T1000 (cell line): Measurements from ENCODE around the gene CD55.
A peak's percentile ranks its signal among the peaks of the same experiment; 100 is the strongest.

Source experiments
- DNase-seq: peaks from one replicate; lab custom pipeline; 2025; ENCODE audit warnings: mixed read lengths; lab: John Stamatoyannopoulos, UW

CD55 gene, protein sequence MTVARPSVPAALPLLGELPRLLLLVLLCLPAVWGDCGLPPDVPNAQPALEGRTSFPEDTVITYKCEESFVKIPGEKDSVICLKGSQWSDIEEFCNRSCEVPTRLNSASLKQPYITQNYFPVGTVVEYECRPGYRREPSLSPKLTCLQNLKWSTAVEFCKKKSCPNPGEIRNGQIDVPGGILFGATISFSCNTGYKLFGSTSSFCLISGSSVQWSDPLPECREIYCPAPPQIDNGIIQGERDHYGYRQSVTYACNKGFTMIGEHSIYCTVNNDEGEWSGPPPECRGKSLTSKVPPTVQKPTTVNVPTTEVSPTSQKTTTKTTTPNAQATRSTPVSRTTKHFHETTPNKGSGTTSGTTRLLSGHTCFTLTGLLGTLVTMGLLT

DNA sequence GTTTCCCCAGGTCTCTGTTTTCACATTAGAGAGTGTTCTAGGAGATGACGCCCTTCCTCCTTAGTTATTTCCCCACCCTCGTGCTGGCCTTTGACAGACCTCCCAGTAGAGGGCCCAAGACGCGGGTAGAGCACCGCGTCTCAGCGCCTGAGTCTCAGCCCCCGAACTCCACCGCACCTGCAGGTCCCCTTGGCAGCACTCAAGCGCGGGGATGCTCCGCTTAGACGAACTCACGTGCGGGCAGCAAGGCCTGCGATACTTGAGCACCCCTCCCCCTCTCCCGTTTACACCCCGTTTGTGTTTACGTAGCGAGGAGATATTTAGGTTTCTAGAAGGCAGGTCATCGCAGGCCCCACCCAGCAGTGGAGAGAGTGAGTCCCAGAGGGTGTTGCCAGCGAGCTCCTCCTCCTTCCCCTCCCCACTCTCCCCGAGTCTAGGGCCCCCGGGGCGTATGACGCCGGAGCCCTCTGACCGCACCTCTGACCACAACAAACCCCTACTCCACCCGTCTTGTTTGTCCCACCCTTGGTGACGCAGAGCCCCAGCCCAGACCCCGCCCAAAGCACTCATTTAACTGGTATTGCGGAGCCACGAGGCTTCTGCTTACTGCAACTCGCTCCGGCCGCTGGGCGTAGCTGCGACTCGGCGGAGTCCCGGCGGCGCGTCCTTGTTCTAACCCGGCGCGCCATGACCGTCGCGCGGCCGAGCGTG is at the start of gene CD55:
Gene CD55, plus strand, starts transcription at position 600 of the 711 bp plus-strand sequence. Its CDS starts 88 bp downstream, at position 688.
- DNase-seq, result peak; percentile 98

DNA sequence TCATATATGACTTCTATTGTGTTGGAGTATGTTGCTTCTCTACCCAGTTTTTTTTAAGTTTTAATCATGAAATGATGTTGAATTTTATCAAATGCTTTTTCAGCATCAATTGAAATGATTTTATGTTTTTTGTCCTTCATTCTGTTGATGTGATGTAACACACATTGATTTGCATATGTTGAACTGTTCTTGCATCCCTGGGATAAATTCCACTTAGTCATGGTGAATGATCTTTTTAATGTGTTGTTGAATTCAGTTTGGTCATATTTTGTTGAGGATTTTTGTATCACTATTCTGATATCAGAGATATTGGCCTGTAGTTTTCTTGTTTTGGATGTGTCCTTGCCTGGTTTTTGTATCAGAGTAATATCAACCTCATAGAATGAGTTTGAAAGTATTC is 46.6 kb upstream of the CD55 start:
- no peak for DNase-seq

DNA sequence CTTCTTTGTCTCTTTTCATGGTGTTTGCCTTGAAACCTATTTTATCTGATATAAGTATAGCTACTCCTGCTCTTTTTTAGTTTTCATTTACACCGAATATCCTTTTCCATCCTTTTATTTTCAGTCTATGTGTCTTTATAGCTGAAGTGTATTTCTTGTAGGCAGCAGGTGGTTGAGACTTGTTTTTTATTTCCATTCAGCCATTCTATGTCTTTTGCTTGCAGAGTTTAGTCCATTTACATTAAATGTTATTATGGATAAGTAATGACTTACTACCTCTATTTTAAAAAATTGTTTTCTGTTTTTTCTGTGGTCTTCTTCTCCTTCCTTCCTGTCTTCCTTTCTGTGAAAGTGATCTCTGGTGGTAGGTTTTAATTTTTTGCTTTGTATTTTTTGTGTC is 45.0 kb upstream of the CD55 start:
- DNase-seq, result no peak

DNA sequence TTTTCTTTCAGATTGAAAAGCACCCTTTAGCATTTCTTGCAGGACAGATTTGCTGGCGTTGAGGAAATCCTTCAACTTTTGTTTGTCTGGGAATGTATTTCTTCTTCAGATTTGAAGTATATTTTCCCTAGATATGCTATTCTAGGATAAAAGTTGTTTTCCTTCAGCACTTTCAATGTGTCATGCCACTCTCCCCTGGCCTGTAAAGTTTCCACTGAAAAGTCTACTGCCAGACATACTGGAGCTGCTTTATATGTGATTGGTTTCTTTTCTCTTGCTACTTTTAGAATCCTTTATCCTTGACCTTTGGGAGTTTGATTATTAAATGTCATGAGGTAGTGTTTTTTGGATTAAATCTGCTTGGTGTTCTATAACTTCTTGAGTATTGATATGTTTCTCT is 44.2 kb upstream of the CD55 start:
- no peak for DNase-seq

DNA sequence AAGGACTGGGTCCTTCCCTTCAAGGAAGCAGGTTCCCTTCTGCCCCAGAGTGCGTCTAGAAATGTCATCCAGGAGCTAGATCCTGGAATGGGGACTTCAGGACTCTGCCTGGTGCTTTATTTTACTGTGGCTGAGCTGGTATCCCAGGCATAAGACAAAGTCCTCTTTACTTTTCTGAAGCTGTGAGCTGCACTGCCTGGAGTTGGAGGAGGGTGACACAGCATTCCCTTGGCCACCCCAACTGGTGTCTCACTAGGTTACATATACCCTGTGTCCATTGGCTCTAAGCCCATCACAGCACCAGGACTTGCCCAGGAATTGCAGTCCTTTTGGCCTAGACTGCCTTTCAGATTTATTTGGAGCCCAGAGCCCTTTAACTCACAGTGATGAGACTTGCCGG is 41.8 kb upstream of the CD55 start:
- no peak for DNase-seq

DNA sequence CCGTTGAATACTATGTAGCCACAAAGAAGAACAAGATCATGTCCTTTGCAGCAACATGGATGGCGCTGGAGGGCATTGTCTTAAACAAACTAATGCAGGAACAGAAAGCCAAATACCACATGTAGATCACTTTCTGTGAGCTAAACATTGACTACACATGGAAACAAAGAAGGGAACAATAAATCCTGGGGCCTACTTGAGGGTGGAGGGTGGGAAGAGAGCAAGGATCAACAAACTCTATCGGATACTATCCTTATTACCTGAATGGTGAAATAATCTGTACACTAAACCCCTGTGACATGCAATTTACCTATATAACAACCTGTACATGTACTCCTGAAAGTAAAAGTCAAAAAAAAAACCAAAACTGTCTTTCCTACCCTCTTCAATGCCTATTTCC is 40.8 kb upstream of the CD55 start:
- DNase-seq, result no peak

DNA sequence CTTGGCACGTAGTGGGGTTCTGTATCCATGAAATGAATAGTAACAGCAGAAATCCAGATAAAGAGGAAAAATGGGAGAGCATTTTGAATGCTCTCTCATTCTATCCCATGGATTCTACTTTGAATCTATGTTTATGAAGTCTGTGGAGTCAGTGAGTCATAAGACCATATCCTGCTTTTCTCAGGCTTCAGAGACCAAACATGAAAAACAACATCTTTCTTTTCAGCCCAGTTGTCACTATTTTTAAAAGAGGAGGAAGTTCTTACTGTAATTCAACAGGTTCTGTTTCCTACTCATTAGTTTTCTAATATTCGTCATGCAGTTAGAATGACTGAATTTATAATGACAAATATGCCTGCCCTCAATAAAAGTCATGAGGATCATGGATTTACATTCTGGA is 39.4 kb upstream of the CD55 start:
- no peak for DNase-seq

DNA sequence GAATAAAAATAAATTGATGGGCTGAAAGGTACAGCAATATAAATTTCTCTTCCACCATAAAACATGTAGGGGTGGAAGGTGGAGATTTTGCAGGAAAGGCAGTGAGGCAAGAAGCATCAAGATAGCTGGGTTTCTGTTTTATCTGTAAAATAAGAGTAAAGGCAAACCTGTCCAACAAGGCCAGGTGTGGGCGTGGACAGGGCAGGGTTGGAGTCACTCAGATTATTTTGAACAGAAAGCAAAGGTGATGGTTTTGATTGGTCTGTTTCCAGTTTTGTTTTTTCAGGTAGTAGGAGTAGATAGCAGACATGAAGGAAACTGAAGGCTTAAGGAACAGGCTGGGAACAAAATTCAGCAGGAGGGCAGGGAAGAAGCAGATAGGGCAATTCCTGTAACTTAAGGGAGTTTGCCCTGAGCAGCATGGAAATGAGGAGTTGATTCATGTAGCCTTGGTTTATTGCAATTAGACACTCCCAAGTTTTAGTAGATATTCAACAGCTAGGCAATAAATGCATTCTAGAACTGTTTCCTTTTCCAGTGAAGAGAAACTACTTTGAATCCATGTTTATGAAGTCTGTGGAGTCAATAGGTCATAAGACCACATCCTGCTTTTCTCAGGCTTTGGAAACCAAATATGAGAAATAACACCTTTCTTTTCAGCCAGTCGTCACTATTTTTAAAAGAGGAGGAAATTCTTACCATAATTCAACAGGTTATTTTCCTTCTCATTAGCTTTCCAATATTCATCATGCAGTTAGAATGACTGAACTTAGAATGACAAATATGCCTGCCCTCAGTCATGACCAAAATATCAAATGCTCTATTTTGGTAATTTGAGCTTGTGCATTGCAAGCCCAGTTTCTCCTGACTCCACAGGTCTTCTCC is 38.7 kb upstream of the CD55 start:
- no peak for DNase-seq

DNA sequence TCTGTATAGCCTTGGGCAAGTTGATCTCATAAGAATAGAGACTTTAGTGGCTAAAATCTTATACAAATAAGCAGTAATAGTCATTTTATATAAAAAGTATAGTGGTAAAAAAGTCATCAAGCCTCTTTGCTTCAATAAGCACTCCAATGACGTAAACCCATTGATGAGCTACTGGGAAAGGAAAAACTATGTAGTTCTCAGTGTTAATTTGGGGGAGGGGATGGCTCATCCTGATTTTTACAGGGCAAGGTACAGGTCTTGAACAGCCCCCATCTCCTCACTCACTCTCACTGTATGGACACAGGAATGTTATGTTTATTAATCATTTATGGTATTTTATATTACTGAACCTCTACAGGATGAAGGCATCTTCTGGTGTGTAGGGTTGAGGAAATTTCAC is 38.1 kb upstream of the CD55 start:
- no peak for DNase-seq

DNA sequence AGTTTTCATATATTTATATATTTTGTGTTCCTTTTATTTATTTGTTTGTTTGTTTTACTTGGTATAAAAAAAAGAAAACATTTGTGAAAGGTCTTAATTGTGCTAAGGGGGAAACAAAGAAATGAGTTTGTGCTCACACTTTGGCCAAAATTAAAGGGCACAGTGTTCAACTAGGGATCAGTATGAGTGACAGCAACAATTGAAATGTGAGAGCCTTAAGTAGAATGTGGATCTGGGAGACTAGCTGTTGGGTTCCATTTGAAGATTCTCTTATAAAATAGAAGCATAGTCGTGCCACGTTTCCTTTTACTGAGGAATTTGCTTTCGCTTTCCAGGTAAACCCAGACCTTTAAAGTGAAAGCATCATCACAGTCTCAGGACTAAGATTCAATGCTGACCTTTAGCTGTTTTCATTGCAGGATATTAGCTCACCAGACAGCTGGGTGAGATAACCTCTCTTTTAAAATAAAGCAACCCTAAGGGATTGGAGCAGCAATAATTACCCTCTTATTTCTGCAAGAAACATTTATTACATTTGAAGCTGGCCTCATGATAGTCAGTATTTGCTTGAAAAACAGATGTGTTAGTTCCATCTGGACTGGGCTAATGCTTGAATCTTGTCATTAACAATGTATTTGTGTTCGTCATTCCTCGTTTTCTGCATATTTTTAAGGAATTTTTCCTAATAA is 37.1 kb upstream of the CD55 start:
- DNase-seq, result no peak

DNA sequence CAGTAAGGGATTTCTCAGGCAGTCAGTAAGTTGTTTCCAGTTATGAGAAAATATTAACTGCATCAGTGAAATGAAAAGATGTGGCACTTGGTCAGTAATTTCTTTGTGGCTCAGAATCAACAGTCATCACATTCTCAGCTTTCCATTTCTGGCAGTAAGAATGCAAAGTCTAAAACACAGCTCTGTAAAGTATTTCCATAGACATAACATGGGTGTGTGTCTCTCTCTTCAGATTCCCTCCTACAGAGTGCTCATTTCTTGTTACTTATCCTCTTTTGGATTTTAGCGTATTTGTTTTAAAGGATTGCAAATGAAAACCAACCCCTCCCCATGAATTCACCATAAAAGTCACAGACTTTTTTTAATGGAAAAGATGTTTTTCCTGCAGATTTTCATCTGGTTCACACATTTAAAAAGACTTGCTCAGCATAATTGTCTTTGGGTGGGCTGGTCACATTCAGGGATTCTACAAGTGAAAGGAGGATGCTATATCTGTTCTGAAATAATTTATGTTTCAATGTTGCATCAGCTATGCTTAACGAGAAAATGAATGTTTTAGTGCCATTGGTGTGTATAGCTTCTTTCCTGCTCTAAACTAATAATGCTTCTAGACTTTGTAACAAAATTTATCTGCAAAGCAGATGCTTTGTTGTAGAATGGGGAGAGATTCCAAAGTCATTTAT is 34.6 kb upstream of the CD55 start:
- no peak for DNase-seq

DNA sequence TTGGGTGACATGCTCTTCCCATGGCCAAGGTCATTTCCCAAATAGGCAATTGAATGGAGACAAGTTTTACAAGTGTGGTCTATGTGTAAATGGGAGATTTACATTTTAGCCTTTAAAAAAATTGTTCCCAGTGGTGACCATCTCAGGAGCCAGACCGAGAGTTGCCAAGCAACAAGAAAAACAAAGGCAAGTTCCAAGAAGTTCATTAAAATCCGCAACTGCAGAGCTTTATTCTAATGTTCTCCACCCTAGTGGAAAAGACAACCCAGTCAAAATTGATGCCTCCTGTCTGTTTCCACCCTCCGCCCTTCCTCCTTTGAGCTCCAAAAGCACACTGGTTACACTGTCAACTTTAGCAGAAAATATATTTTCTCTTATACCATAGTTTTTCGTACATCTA is 33.2 kb upstream of the CD55 start:
- no peak for DNase-seq

DNA sequence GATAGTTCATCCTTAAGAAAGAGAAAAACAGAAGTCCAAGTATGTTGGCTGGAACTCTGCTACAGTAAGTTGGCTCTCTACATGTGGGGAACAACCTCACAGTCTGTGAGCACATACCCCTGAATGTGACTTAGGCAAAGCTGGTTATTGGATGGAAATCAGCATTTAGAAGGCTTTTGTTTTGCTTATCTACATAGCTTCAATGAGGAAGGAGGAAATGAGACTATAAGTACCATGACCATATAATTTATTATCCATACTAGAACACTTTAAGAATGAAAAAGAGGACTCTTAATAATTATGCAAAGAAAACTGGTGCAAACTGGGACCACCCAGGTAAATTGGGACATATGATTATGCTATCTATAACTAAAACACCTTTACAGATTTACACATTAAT is 31.7 kb upstream of the CD55 start:
- DNase-seq, result no peak

DNA sequence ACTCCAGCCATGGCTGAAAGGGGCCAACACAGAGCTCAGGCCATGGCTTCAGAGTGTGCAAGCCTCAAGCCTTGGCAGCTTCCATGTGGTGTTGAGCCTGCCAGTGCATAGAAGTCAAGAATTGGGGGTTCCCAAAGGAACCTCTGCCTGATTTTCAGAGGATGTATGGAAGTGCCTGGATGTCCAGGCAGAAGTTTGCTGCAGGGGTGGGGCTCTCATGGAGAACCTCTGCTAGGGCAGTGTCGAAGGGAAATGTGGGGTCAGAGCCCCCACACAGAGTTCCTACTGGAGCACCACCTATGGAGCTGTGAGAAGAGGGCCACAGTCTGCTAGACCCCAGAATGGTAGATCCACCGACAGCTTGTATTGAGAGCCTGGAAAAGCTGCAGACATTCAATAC is 29.8 kb upstream of the CD55 start:
- DNase-seq, result no peak

DNA sequence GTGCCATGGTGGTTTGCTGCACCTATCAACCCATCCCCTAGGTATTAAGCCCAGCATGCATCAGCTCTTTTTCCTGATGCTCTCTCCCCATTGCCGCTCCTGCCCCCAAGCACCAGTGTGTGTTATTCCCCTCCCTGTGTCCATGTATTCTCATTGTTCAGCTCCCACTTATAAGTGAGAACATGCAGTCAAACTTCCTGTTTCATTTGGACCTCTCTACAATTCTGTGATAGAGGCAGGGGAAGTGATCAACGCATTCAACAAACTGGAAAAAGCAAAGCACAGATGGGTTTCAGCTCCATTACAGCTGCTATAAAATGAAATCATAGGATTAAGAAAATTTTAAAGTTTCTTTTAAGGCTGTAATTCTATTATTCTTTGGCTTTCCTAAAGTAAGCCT is 23.3 kb upstream of the CD55 start:
- no peak for DNase-seq

DNA sequence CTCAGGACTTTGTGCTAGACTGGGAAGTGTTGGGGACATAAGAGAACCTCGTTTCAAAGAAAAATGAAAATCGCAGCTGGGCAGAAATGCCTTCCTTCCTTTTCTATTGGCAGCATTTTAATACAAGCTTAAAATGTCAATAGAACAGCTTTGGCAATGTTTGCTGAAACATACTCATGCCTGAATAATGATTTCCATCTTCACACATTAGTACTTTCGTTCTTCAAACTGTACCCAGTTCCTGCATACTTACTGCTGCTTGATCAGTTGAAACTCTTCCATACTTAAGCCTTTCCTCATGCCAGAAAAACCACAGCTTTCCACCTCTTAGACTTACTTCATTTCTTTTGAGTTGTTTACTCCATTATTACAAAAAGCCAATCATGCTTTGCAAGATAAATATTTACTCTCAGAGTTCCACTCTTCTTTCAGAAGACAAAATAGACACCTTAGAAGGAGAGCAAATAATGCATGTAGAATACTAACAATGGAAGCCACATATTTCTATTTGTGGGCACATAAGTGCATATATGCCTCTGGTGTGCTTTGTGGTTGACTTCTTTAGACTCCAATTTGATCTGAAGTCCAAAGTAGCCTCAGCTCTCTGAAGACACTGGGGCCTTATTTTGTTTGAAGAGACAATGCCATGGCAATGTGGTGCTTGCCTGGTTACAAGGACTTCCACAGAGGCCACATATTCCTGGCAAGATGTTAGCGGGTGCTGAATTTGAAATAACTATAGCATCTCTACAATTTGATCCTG is 22.7 kb upstream of the CD55 start:
- no peak for DNase-seq

DNA sequence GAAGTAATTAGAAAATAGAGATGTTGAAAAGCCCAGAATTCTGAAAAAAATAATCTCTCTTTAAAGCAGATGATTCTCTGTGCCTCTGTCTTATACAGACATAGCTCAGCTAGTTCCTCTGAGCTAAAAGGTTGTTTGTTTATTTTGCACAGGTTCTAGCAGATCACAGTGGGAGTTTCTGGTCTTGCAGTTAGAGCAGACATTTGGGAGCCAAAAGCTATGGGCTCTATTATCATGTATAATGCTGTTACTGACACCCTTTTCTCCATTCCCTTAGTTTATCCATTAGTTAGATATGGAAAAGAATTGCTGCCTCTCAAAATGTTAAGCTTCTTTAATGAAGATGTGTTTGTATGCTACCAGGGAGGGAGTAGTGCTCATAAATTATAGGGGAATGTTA is 20.5 kb upstream of the CD55 start:
- DNase-seq, result no peak

DNA sequence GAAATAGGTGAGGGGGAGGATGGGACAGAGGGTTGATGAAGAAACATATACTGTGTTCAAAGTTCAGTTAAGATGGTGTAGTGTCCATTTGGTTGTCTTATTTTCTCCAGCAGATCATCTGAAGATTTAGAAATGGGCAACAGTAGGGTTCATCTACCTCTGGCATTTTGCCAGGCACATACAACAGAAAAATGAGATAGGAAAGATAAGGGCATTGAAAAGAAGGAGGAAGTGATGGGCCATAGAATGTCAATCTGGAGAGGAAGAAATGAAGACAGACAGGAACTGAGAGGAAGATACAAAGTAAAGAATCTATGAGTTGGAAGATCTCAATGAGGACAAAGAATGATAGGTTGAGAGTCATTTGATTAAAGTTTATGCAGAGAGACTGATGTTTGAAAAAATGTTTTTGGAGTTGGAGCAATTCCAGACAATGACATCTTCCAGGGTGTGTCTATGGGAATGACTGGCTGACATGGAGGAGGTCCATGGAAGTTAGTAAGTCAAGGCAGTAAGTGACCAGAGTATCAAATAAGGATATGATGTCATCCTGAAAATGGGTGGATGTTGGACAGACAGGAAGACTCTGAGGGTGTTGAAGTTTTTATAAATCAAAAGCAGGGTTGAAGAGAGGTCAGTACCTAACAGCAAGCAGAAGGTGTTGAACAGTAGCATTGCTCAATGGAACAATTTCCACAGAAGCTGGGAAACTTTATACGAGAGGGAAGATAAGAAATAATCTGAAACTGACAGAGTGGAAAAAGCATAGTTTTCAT is 18.7 kb upstream of the CD55 start:
- no peak for DNase-seq

DNA sequence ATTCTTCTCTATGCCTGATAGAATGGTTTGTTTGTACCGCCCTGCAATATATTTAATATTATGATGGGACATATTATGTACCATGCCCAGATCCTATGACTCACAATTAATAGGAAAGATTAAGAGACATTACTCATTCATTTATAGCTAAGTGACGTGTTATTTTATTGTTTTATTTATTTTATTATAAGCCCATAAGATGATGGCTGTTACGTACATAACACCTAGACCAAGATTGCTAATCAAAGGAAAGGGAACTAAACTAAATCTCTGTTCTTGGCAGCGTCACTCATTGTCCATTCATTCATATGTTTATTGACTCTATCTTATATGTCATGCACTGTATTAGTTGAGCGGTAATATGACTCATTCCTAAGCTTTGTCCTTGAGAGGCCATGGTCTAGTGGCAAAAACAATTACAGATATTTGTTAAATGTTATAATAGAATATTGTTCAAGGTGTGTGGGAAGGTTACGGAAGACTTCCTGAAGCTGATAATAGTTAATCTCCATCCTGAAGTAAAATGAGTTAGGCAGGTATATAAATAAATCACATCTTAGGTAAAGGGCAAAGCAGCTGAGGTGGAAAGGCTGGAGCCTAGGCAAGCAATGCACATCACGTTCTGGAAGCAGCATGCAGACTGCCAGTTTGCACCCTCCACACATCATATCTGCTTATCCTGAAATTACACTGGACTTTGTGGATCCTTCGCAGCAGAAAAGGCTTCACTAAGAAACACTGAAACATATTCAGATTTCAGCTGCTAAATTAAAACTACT is 16.6 kb upstream of the CD55 start:
- no peak for DNase-seq
